RWPE2 (cell line): ENCODE results near the gene SERPIND1.

ENCODE experiments used
- ATAC-seq: fragments of 200-7000 bp; cut with Tn5 transposase; 3 replicates; pipeline ENCODE4 v1.9.1; 2021; ENCODE audit warnings: low read depth
- DNase-seq: peaks from one replicate; pipeline ENCODE4 v3.0.0-alpha.2; 2020; ENCODE audit warnings: low spot score
- H3K27ac ChIP-seq: fragments of 450-650 bp; 2 replicates; pipeline ENCODE4 v1.5.1; 2017; ENCODE audit warnings: mild to moderate bottlenecking; ENCODE audit not compliant: poor library complexity, severe bottlenecking
- H3K27me3 ChIP-seq: fragments of 250-450 bp; sonication (Bioruptor Pico); 2 replicates; pipeline ENCODE4 v1.5.1; 2021; ENCODE audit warnings: mild to moderate bottlenecking, moderate library complexity; ENCODE audit not compliant: insufficient read depth, poor library complexity, severe bottlenecking
- H3K36me3 ChIP-seq: fragments of 250-450 bp; sonication (Bioruptor Pico); 2 replicates; pipeline ENCODE4 v1.5.1; 2020; ENCODE audit warnings: low read depth, mild to moderate bottlenecking, moderate library complexity
- H3K4me1 ChIP-seq: fragments of 250-450 bp; sonication (Bioruptor Pico); 2 replicates; pipeline ENCODE4 v1.5.1; 2021; ENCODE audit warnings: mild to moderate bottlenecking, moderate library complexity; ENCODE audit not compliant: insufficient read depth, poor library complexity, severe bottlenecking
- H3K4me3 ChIP-seq: fragments of 250-450 bp; sonication (Bioruptor Pico); 2 replicates; pipeline ENCODE4 v1.5.1; 2021; ENCODE audit warnings: mild to moderate bottlenecking, moderate library complexity; ENCODE audit not compliant: severe bottlenecking
- H3K9me3 ChIP-seq: fragments of 250-450 bp; sonication (Bioruptor Pico); 2 replicates; pipeline ENCODE4 v1.5.1; 2021; ENCODE audit warnings: mild to moderate bottlenecking, moderate library complexity; ENCODE audit not compliant: severe bottlenecking
- CTCF ChIP-seq: fragments of 450-650 bp; IDR thresholded peaks from one replicate; pipeline ENCODE4 v1.5.1; 2017; ENCODE audit warnings: mild to moderate bottlenecking, moderate library complexity; ENCODE audit not compliant: poor library complexity, severe bottlenecking

Gene SERPIND1

GRCh38 chr22:20829491-20830134, 55.7 kb downstream of the SERPIND1 start:
- H3K27me3 ChIP-seq = no peaks in the 10 kb centered on the region
- no peak for DNase-seq

GRCh38 chr22:20833225-20833665, 59.3 kb downstream of the SERPIND1 start:
- Histone ChIP-seq H3K4me1 (no peaks in the 10 kb centered on the region), H3K27me3 (no peaks in the 10 kb centered on the region), H3K27ac (no peak overlapping the region), H3K9me3 (no peaks in the 10 kb centered on the region), H3K36me3 (peaks cover 34% of the 10 kb centered on the region), H3K4me3 (no peak overlapping the region)
- DNase-seq (no peak), ATAC-seq (no peak)
- TF ChIP-seq CTCF = no peak

More at GRCh38 chr22:20829491-20830134, 55.7 kb downstream of the SERPIND1 start:
- no peak overlapping the region for H3K27ac ChIP-seq
- no peak for ATAC-seq
- peaks cover 38% of the 10 kb centered on the region for H3K36me3 ChIP-seq
- no peaks in the 10 kb centered on the region for H3K4me1 ChIP-seq
- TF ChIP-seq CTCF = no peak
- H3K4me3 ChIP-seq = no peak overlapping the region
- no peaks in the 10 kb centered on the region for H3K9me3 ChIP-seq

- H3K4me1 ChIP-seq = no peaks in the 10 kb centered on the region
- H3K4me3 ChIP-seq = no peak overlapping the region
- H3K9me3 ChIP-seq = no peaks in the 10 kb centered on the region
- no peaks in the 10 kb centered on the region for H3K27me3 ChIP-seq
- DNase-seq (no peak), ATAC-seq (no peak)
- no peak overlapping the region for H3K27ac ChIP-seq
- H3K36me3 ChIP-seq = peaks cover 30% of the 10 kb centered on the region
- no peak for TF ChIP-seq CTCF
Observed at GRCh38 chr22:20834206-20834605, 60.3 kb downstream of the SERPIND1 start.

GRCh38 chr22:20834725-20835124, 60.8 kb downstream of the SERPIND1 start:
- DNase-seq = no peak
- H3K4me3 ChIP-seq = no peak overlapping the region
- H3K27me3 ChIP-seq = no peaks in the 10 kb centered on the region
- H3K27ac ChIP-seq = no peak overlapping the region
- H3K4me1 ChIP-seq = no peaks in the 10 kb centered on the region
- TF ChIP-seq CTCF = no peak
- H3K9me3 ChIP-seq = no peaks in the 10 kb centered on the region
- H3K36me3 ChIP-seq = peaks cover 27% of the 10 kb centered on the region
- no peak for ATAC-seq
